HepG2 (cell line): ENCODE measurements around the gene PCAT7. TPM values are rescaled to one million over a fixed set of nuclear protein-coding genes. Genes with fewer than 3 reads are reported as not detected.

Source experiments
- ARID5B ChIP-seq: IDR thresholded peaks from 2 replicates; pipeline ENCODE4 v1.4.0; 2020; ENCODE audit warnings: mild to moderate bottlenecking, missing genetic modification reagents
- BCL3 ChIP-seq: sonication (generic); formaldehyde crosslinking; IDR thresholded peaks from 2 replicates; pipeline ENCODE4 v1.5.1; 2020; ENCODE audit warnings: mild to moderate bottlenecking, missing genetic modification reagents, moderate library complexity
- CEBPB ChIP-seq: IDR thresholded peaks from 2 replicates; pipeline ENCODE4 v1.6.1; 2011; ENCODE audit warnings: low read depth, low read length, improper control_type of control experiment, borderline replicate concordance
- ERF ChIP-seq: IDR thresholded peaks from 2 replicates; pipeline ENCODE4 v1.6.1; 2018; ENCODE audit warnings: missing biosample characterization, missing genetic modification reagents
- MBD4 ChIP-seq: IDR thresholded peaks from 2 replicates; pipeline ENCODE4 v1.6.1; 2012; ENCODE audit warnings: low read length, inconsistent platforms, borderline replicate concordance
- POGZ ChIP-seq: sonication (generic); formaldehyde crosslinking; IDR thresholded peaks from 2 replicates; pipeline ENCODE4 v1.4.0; 2020; ENCODE audit warnings: mild to moderate bottlenecking, missing genetic modification reagents
- RELA ChIP-seq: sonication (generic); formaldehyde crosslinking; IDR thresholded peaks from 2 replicates; pipeline ENCODE4 v1.4.0; 2020; ENCODE audit warnings: missing genetic modification reagents
- TP53 ChIP-seq: sonication (generic); formaldehyde crosslinking; conservative IDR thresholded peaks from 2 replicates; pipeline ENCODE4 v1.4.0; 2020; ENCODE audit warnings: missing genetic modification reagents
- YY1 ChIP-seq: IDR thresholded peaks from 2 replicates; pipeline ENCODE4 v1.6.1; 2011; ENCODE audit warnings: low read length, low read depth, moderate library complexity, mild to moderate bottlenecking; ENCODE audit not compliant: insufficient read depth, insufficient replicate concordance
- ZBTB21 ChIP-seq: sonication (generic); formaldehyde crosslinking; IDR thresholded peaks from 2 replicates; pipeline ENCODE4 v1.4.0; 2020; ENCODE audit warnings: missing genetic modification reagents
- ZFY ChIP-seq: sonication (generic); formaldehyde crosslinking; IDR thresholded peaks from 2 replicates; pipeline ENCODE4 v1.4.0; 2020; ENCODE audit warnings: missing genetic modification reagents
- ZNF687 ChIP-seq: sonication (generic); formaldehyde crosslinking; IDR thresholded peaks from 2 replicates; pipeline ENCODE4 v1.5.1; 2020; ENCODE audit warnings: mild to moderate bottlenecking, missing genetic modification reagents, moderate library complexity
- polyA plus RNA-seq, 8 experiments: library from polyadenylated mRNA; depleted of rRNA in 3 of 8; stranded (reverse) in 7 of 8; unstranded in 1 of 8; fragments of >200 nt; fragmentation: Illumina TruSeq in 4 of 8; extraction: Trizol in 4 of 8; gene quantifications; 2 replicates each; pipeline versions ENCODE4 v1.2.1 to v1.2.3, GENCODE V29; 2011 to 2016; ENCODE audit warnings: low read depth in 4 of 8, missing spikeins in 1 of 8, mixed read lengths in 1 of 8; ENCODE audit not compliant: insufficient read depth in 1 of 8
- total RNA-seq, 5 experiments: library from RNA; depleted of rRNA; stranded (reverse); fragments of >200 nt; fragmentation: Illumina TruSeq; extraction: Trizol; gene quantifications; 2 replicates each; pipeline ENCODE4 v1.2.3, GENCODE V29; 2016; ENCODE audit warnings: low read depth in 1 of 5
- TF ChIP-seq, protein P1 (sequence below): sonication (generic); formaldehyde crosslinking; IDR thresholded peaks from 2 replicates; pipeline ENCODE4 v1.8.0; 2022; ENCODE audit warnings: low read depth, missing genetic modification reagents
- TF ChIP-seq, protein P2 (sequence below): sonication (generic); formaldehyde crosslinking; IDR thresholded peaks from 2 replicates; pipeline ENCODE4 v1.8.1; 2022; ENCODE audit warnings: low read depth, mild to moderate bottlenecking, missing genetic modification reagents

The PCAT7 gene
- total and polyA plus RNA-seq, 2 of the 13 experiments (the other 11 are each of a cell fraction or from before 2014, with no cell fraction given): 2.3 to 3.9 TPM

- TF ChIP-seq, protein P1, sequence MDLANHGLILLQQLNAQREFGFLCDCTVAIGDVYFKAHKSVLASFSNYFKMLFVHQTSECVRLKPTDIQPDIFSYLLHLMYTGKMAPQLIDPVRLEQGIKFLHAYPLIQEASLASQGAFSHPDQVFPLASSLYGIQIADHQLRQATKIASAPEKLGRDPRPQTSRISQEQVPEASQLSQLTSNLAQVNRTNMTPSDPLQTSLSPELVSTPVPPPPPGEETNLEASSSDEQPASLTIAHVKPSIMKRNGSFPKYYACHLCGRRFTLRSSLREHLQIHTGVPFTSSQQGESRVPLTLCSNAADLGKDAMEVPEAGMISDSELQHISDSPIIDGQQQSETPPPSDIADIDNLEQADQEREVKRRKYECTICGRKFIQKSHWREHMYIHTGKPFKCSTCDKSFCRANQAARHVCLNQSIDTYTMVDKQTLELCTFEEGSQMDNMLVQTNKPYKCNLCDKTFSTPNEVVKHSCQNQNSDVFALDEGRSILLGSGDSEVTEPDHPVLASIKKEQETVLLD (CRISPR knock-in tag): no peak
- TF ChIP-seq ARID5B (CRISPR knock-in tag): peak; percentile 36; the same call in 1 of the 2 replicates
- peak; percentile 67 for TF ChIP-seq YY1
- no peak for TF ChIP-seq ZFY (CRISPR knock-in tag)
- peak; percentile 24; the same call in 1 of the 2 replicates for TF ChIP-seq ERF (CRISPR knock-in tag)
- no peak for TF ChIP-seq TP53 (CRISPR knock-in tag)
- 0 out of 2 replicates have a peak, but pooled peaks have one; percentile 60 for TF ChIP-seq BCL3 (CRISPR knock-in tag)
- TF ChIP-seq POGZ: peak; percentile 67; the same call in 1 of the 2 replicates
- TF ChIP-seq, protein P2, sequence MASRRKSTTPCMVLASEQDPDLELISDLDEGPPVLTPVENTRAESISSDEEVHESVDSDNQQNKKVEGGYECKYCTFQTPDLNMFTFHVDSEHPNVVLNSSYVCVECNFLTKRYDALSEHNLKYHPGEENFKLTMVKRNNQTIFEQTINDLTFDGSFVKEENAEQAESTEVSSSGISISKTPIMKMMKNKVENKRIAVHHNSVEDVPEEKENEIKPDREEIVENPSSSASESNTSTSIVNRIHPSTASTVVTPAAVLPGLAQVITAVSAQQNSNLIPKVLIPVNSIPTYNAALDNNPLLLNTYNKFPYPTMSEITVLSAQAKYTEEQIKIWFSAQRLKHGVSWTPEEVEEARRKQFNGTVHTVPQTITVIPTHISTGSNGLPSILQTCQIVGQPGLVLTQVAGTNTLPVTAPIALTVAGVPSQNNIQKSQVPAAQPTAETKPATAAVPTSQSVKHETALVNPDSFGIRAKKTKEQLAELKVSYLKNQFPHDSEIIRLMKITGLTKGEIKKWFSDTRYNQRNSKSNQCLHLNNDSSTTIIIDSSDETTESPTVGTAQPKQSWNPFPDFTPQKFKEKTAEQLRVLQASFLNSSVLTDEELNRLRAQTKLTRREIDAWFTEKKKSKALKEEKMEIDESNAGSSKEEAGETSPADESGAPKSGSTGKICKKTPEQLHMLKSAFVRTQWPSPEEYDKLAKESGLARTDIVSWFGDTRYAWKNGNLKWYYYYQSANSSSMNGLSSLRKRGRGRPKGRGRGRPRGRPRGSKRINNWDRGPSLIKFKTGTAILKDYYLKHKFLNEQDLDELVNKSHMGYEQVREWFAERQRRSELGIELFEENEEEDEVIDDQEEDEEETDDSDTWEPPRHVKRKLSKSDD (CRISPR knock-in tag): no peak
- peak; percentile 46; the same call in 1 of the 2 replicates for TF ChIP-seq ZNF687
- TF ChIP-seq CEBPB: 0 out of 2 replicates have a peak, but pooled peaks have one; percentile 34
- TF ChIP-seq ZBTB21 (CRISPR knock-in tag): peak; percentile 57; the same call in 1 of the 2 replicates
- no peak for TF ChIP-seq MBD4
- no peak for TF ChIP-seq RELA (CRISPR knock-in tag)
Measured at GRCh38 chr9:94603259-94604160, 48.6 kb downstream of the PCAT7 start (continued).
